ENCODE results near the gene SCN9A.
"Not testable (repeated sequence)": the region's sequence is repeated elsewhere in the genome, so short reads cannot be mapped to it uniquely, and the experiment has no call there.

SCN9A gene

GRCh38 chr2:166332106-166332505 is 43.6 kb downstream of the SCN9A start:
- no peak for DNase-seq

GRCh38 chr2:166331468-166331867 is 44.3 kb downstream of the SCN9A start:
- DNase-seq = no peak

- DNase-seq = no peak
Observed at GRCh38 chr2:166329465-166329864, 46.3 kb downstream of the SCN9A start.

- no peak for DNase-seq
Observed at GRCh38 chr2:166328147-166328546, 47.6 kb downstream of the SCN9A start.

- no peak for DNase-seq
Observed at GRCh38 chr2:166321076-166321475, 54.7 kb downstream of the SCN9A start.

GRCh38 chr2:166314022-166314759 is 61.6 kb downstream of the SCN9A start:
- DNase-seq = no peak

- not testable (repeated sequence) for DNase-seq
Observed at GRCh38 chr2:166312863-166313262, 62.9 kb downstream of the SCN9A start.

GRCh38 chr2:166307326-166307725 is 68.4 kb downstream of the SCN9A start:
- no peak for DNase-seq

- no peak for DNase-seq
Observed at GRCh38 chr2:166304656-166305055, 71.1 kb downstream of the SCN9A start.

- DNase-seq = no peak
Observed at GRCh38 chr2:166302036-166302435, 73.7 kb downstream of the SCN9A start.

GRCh38 chr2:166297951-166298350 is 77.8 kb downstream of the SCN9A start:
- no peak for DNase-seq

GRCh38 chr2:166293984-166294383 is 81.8 kb downstream of the SCN9A start:
- DNase-seq = no peak

- no peak for DNase-seq
Observed at GRCh38 chr2:166285215-166285614, 90.5 kb downstream of the SCN9A start.

- DNase-seq = no peak
Observed at GRCh38 chr2:166284359-166284758, 91.4 kb downstream of the SCN9A start.

GRCh38 chr2:166282154-166282553 is 93.6 kb downstream of the SCN9A start:
- no peak for DNase-seq

- DNase-seq = no peak
Observed at GRCh38 chr2:166278856-166279255, 96.9 kb downstream of the SCN9A start.

GRCh38 chr2:166270376-166270775 is 105.4 kb downstream of the SCN9A start:
- no peak for DNase-seq

GRCh38 chr2:166269322-166269721 is 106.4 kb downstream of the SCN9A start:
- no peak for DNase-seq

GRCh38 chr2:166257859-166258258 is 117.9 kb downstream of the SCN9A start:
- DNase-seq = no peak

GRCh38 chr2:166256896-166257295 is 118.8 kb downstream of the SCN9A start:
- no peak for DNase-seq

- no peak for DNase-seq
Observed at GRCh38 chr2:166249318-166249717, 126.4 kb downstream of the SCN9A start.

- DNase-seq = no peak
Observed at GRCh38 chr2:166246901-166247300, 128.8 kb downstream of the SCN9A start.

GRCh38 chr2:166242309-166242708 is 133.4 kb downstream of the SCN9A start:
- no peak for DNase-seq

- no peak for DNase-seq
Observed at GRCh38 chr2:166240387-166241313, 135.1 kb downstream of the SCN9A start.
